GM10847 (cell line): ENCODE measurements around the gene ADRB2.

ENCODE experiments used
- POLR2A ChIP-seq: IDR thresholded peaks from 2 replicates; pipeline ENCODE4 v1.6.1; 2011; ENCODE audit not compliant: insufficient read length; ENCODE audit errors: extremely low read depth

ADRB2 gene

DNA sequence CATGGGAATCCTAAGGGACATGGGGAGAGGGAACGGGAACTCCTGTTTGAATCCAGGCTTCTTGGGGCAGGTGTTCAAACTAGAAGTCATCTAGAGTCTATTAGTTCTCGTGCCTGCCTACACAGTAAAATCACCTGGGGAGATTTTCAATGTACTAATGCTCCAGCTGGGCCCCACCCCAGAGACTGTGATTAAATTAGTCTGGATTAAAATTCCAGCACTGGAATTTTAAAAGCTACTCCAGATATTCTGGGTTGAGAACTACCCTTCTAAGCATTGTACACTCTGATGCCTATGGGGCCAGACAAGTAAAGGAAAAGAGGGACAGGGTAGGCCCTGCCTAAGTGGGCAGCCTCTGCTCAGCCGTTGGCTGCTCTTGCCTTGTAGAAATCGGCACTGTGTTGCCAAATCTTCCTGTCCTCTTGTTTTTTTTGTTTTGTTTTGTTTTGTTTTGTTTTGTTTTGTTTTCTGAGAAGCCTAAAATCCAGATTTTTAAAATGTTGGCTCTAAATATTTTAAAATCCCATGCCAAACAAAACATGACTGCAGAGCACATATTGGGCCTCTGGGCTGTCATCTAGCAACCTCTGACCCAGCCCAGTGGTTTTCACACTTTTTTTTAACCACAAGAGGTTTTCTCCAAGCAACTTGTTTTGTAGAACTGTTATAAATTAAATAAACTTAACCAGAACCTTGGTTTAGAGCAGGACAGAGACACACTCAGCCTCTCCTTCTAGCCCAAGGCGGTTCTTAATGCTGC lies 29.0 kb downstream of the ADRB2 start:
- TF ChIP-seq POLR2A, result no peak

- no peak for TF ChIP-seq POLR2A
These were observed 29.6 kb downstream of the ADRB2 start for GRCh38 chr5:148856009-148856367.

- TF ChIP-seq POLR2A, result no peak
These were observed 30.0 kb downstream of the ADRB2 start for GRCh38 chr5:148856424-148856823.

GRCh38 chr5:148857474-148857873 lies 31.1 kb downstream of the ADRB2 start:
- TF ChIP-seq POLR2A, result no peak

DNA sequence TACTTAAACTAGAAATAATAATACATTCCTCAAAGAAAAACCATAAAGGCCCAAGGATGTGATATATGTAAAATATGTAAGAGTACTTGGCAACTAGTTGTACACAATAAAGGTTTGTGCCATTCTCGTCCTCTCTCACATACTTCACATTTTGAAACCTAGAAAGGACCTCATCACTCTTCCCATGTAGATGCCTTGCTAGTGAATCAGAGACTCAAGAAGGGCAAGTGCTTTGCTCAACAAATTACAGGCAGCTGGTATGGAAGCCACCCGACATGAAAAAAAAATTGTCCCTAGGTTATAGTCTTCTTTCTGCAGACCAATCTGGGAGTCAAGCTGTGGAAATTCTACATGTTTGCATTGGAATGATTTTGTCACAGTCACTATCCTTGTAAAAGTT lies 31.7 kb downstream of the ADRB2 start:
- no peak for TF ChIP-seq POLR2A

DNA sequence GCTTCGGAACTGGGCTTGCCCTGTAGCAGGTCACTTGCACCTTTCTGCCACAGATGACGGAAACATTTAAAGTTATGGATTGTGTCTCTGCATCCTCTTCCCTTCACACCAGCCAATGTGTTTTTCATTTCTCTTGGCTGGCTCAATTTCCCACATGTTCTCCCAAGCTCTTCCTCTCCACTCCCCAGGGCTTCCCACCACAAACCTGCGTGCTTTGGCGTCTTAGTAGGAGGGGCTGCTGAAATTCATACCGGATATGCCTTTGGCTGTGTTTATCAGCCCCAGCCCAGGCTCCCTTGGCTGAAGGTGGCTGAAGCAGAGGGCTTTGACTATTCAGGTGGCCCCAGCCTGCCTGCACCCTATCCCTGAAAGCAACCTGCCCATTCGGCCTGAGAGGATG lies 32.1 kb downstream of the ADRB2 start:
- TF ChIP-seq POLR2A, result no peak

- TF ChIP-seq POLR2A, result no peak
These were observed 33.3 kb downstream of the ADRB2 start for GRCh38 chr5:148859703-148860102.

DNA sequence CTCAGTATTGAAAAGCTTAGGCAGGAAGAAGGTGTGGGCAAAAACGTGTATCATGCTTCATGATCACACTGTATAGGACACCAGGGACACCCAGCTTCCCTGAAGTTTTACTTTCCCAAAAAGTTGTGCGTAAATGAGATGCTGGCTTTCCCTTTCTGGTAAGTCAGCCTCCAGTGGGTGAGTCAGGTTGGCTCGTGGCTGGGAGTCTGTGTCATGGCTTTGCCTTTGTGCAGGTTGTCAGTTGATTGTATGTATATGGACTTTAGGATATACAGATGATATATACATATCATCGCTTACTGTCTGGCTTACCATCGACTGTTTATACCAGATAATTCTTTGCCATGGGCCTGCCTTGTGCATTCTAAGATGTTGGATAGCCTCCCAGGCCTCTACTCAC lies 34.2 kb downstream of the ADRB2 start:
- TF ChIP-seq POLR2A, result no peak

DNA sequence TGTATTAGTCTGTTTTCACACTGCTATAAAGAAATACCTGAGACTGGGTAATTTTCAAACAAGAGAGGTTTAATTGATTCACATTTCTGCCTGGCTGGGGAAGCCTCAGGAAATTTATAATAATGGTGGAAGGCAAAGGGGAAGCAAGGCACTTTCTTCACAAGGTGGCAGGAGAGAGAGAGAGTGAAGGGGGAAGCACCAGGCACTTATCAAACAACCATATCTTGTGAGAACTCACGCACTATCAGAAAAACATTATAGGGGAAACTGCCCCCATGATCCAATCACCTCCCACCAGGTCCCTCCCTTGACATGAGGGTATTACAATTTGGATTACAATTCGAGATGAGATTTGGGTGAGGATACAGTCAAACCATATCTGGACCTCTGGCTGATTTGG lies 34.7 kb downstream of the ADRB2 start:
- no peak for TF ChIP-seq POLR2A

DNA sequence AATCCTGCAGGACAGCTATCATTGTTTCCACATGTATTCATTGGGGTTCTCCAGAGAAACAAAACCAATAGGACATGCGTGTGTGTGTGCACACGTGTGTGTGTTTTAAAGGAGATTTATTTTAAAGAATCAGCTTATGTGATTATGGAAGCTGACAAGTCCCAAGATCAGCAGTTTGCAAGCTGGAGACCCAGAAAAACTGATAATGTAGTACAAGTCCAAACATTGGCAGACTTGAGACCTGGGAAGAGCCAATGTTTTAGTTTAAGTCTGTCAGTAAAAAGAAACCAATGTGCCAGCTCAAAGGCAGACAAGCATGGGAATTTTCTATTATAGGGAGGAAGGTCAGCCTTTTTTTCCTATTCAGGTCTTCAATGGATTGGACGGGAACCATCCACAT lies 35.3 kb downstream of the ADRB2 start:
- no peak for TF ChIP-seq POLR2A

GRCh38 chr5:148864113-148864841 lies 37.9 kb downstream of the ADRB2 start:
- no peak for TF ChIP-seq POLR2A

GRCh38 chr5:148866024-148866423 lies 39.6 kb downstream of the ADRB2 start:
- TF ChIP-seq POLR2A, result no peak

- TF ChIP-seq POLR2A, result no peak
These were observed 46.7 kb downstream of the ADRB2 start for GRCh38 chr5:148873120-148873519.

DNA sequence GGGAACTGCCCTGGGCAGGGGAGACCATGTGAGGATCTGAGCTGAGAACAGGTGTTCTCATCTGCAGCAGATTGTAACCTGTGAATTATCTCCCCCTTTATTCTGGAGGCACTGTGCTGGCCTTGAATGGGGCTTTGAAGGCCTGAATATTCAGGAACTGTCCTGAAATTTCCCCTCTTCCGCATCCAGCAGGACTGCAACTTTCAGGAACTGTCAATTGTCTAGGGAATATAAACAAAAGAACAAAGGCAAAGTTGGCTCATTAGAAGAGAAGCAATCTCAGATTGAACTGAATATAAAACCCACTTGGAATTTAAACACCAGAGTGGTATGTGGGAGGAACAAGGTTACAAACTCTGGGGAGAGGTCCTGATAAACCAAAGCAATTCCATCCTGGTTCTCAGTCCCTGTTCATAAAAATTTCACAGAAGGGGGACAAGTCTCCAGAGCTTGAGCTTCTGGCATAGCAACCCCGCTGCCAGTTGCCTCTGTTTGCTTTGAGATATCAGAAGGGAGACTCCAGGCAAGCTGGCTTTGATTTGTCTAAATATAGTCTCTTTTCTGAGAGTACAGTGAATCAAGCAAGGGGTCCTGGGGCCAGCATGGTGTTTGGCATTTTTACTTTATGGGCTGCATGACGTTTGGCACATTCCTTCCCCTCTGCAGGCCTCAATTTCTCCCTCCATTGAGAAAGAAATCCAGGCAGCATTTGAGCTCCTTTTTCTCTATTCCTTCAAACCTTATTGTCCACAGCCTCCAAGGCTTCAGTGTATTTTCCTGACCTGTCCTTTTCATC lies 47.5 kb downstream of the ADRB2 start:
- no peak for TF ChIP-seq POLR2A

- no peak for TF ChIP-seq POLR2A
These were observed 48.9 kb downstream of the ADRB2 start for GRCh38 chr5:148875205-148875875.
